ENCODE measurements around the gene CLDN2.
A peak's percentile ranks its signal among the peaks of the same experiment; 100 is the strongest.

The CLDN2 gene

GRCh38 chrX:106927023-106927422, 6.8 kb downstream of the CLDN2 start:
- no peak for DNase-seq

GRCh38 chrX:106927700-106928099, 7.5 kb downstream of the CLDN2 start:
- DNase-seq: no peak

- DNase-seq: no peak
These were observed 8.0 kb downstream of the CLDN2 start for GRCh38 chrX:106928227-106928626.

DNA sequence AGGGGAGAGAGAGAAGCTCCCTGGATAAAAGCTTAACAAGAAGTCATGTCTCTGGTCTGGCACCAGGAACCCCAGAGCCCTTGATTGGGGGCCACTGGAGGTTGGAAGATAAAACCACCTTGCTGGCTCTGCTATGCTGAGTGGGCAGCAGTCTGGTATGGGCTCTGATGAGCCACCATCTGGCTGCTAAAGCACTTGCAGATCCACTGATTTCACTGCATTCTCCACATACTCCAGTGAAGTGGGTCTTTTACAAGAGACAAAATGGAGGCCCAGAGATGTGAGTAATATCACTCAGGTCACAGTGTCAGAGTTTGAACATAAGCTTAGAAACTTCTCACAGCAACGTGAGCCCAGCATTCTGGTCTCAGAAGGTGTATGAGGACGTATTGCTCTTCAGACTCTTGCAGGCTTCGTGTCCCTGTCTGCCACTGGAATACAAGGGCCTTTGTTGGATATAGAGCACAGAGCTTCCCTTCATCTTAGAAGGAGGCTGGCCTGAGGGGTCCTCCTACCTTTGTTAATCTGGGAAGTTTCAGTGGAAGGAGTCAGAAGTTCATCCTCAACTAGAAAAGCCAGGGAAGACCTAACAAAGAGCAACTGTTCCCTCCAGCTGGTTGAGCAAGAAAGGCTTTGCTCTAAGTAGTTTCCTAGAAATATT, 11.8 kb downstream of the CLDN2 start:
- no peak for DNase-seq

- DNase-seq: no peak
These were observed 12.3 kb downstream of the CLDN2 start for GRCh38 chrX:106932492-106932923.

GRCh38 chrX:106932960-106933537, 12.8 kb downstream of the CLDN2 start:
- no peak for DNase-seq

- no peak for DNase-seq
These were observed 13.3 kb downstream of the CLDN2 start for GRCh38 chrX:106933538-106933961.

- no peak for DNase-seq
These were observed 15.0 kb downstream of the CLDN2 start for GRCh38 chrX:106935175-106935574.

DNA sequence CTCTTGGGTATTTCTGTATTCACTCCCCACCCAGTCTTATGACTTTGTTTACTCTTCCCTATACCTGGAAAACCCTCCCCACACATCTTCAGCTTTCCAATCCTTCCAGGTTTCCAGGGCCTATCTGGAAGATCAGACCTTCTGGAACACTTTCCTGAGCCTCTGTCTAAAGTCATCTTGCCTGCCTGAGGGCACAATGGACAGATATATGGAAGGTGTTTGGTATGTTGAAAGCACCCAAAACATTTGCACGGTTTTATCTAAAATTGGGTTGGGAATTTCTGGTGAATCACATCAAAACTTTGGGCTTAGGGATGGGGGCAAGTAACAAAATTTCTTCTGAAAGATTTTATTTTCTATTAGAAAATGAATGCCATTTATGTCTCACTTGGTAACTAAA, 16.0 kb downstream of the CLDN2 start:
- DNase-seq: no peak

GRCh38 chrX:106939566-106939965, 19.4 kb downstream of the CLDN2 start:
- DNase-seq: no peak

GRCh38 chrX:106940068-106940467, 19.9 kb downstream of the CLDN2 start:
- DNase-seq: no peak

DNA sequence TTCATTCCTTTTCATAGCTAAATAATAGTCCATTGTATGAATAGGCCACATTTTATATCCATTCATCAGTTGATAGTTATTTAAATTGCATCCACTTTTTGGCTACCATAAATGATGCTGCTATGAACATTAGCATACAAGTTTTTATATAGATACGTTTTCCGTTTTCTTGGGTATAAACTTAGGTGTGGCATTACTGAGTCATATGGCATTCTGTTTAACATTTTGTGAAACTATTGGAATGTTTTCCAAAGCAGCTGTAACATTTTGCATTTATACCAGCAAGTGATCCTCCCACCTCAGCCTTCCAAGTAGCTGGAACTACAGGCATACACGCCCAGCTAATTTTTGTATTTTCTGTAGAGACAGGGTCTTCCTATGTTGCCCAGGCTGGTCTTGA, 26.3 kb downstream of the CLDN2 start:
- no peak for DNase-seq

DNA sequence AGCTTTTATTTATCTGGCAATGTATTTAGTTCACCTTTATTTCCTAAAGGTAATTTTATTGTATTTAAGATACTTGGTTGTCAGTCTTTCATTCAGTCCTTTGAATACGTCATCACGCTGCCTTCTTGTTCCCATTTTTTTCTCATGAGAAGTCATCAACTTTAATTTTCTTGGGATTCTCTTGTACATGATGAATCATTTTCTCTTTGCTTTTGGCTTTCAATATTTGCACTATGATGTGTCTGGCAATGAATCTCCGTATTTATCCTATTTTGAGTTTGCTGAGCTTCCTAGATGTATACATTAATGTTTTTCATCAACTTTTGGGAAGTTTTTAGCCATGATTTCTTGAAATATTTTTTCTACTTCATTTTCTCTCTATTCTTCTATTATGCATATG, 28.4 kb downstream of the CLDN2 start:
- DNase-seq: no peak

GRCh38 chrX:106949366-106949765, 29.2 kb downstream of the CLDN2 start:
- DNase-seq: no peak

DNA sequence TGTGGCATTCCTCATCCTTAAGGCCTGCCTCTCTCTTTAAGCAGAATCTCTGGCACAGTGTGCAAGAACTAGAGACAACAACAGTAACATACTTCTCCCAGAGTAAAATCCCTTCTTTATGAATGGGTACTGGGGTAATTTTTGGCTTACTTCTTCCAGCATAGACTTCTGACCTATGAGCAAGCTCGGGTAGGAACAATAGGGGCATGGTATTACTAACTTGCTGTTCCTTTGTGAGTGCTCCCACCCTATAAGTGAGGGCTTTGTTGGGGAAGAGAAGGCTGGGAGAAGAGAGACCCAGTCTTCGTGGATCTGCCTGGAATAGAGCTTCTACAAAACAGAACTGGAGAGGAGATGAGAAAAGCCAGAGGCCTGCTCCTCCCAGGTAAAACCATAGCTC, 30.2 kb downstream of the CLDN2 start:
- no peak for DNase-seq

- DNase-seq: no peak
These were observed 31.0 kb downstream of the CLDN2 start for GRCh38 chrX:106951230-106951629.

- no peak for DNase-seq
These were observed 31.9 kb downstream of the CLDN2 start for GRCh38 chrX:106952089-106952488.

DNA sequence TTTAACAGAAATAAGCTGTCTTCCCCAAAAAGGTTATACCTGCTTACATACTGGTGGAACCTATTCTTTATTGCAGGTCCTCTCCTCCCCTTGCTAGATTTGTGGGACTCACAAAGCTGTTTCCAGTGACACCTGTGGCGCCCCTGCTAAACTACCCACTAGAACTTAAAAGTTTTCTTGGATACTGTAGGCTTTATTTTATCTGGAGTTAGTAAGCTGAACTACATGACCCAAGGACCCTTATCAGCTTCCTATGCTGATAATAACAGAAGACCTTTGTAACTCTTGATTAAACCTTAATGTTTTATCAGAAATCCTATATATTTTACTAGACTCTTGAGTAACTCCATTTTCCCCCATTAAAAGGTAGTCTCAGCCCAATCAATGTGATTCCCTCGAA, 32.3 kb downstream of the CLDN2 start:
- no peak for DNase-seq

DNA sequence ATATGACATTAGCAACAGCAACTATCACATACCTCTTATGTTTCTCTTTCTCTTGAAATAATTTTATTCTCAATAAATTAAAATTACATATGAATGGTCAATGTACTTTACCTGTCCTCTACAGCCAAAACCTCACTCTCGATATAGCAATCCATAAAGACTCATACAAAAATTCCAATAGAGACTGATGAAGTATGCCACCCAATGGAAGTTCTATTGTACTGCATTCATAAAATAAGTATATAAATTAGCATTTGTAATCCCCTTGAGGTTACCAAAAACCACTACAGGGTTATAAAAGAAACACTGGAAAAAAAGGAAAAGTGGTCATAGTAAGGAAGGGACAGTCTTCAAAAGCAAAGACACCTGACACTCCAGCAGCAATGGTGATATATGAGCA, 32.8 kb downstream of the CLDN2 start:
- peak; percentile 4 for DNase-seq

GRCh38 chrX:106954041-106954440, 33.8 kb downstream of the CLDN2 start:
- DNase-seq: no peak

- DNase-seq: no peak
These were observed 35.0 kb downstream of the CLDN2 start for GRCh38 chrX:106955004-106955772.

- DNase-seq: no peak
These were observed 37.7 kb downstream of the CLDN2 start for GRCh38 chrX:106957856-106958255.

GRCh38 chrX:106959901-106960300, 39.7 kb downstream of the CLDN2 start:
- no peak for DNase-seq

GRCh38 chrX:106963111-106963510, 42.9 kb downstream of the CLDN2 start:
- DNase-seq: no peak
